ENCODE results near the gene ZNF398. TPM values are rescaled to one million over a fixed set of nuclear protein-coding genes. Genes with fewer than 3 reads are reported as not detected.

Gene ZNF398
- total RNA-seq, 1 experiment from 2014 or later: 12.0 TPM

GRCh38 chr7:149188213-149188612, 41.0 kb downstream of the ZNF398 start:
- in situ Hi-C loops (cut with HindIII; ENCODE audit: low pct_unique_long_range_greater_than_20kb, low sequenced_read_pairs): no loop called here

GRCh38 chr7:149188637-149189259, 41.5 kb downstream of the ZNF398 start:
- in situ Hi-C loops (cut with HindIII; ENCODE audit: low pct_unique_long_range_greater_than_20kb, low sequenced_read_pairs): no loop called here
- no peak for DNase-seq (ENCODE audit: low read depth, low spot score)

More at GRCh38 chr7:149188213-149188612, 41.0 kb downstream of the ZNF398 start:
- DNase-seq (ENCODE audit: low read depth, low spot score): no peak

- in situ Hi-C loops (cut with HindIII; ENCODE audit: low pct_unique_long_range_greater_than_20kb, low sequenced_read_pairs): no loop called here
- DNase-seq (ENCODE audit: low read depth, low spot score): no peak
Measured at GRCh38 chr7:149191851-149192250, 44.6 kb downstream of the ZNF398 start.

- no peak for DNase-seq (ENCODE audit: low read depth, low spot score)
- in situ Hi-C loops (cut with HindIII; ENCODE audit: low pct_unique_long_range_greater_than_20kb, low sequenced_read_pairs): no loop called here
Measured at GRCh38 chr7:149194799-149195179, 47.5 kb downstream of the ZNF398 start.

- in situ Hi-C loops (cut with HindIII; ENCODE audit: low pct_unique_long_range_greater_than_20kb, low sequenced_read_pairs): no loop called here
- DNase-seq (ENCODE audit: low read depth, low spot score): peak; percentile 94
Measured at GRCh38 chr7:149195180-149196150, 48.2 kb downstream of the ZNF398 start, which contains the start of gene ZNF282. Gene ZNF282, plus strand, starts transcription at chr7:149195546. Its CDS starts 44 bp downstream, at chr7:149195590.

- in situ Hi-C loops (cut with HindIII; ENCODE audit: low pct_unique_long_range_greater_than_20kb, low sequenced_read_pairs): no loop called here
- DNase-seq (ENCODE audit: low read depth, low spot score): peak; percentile 16
Measured at GRCh38 chr7:149196151-149196704, 49.0 kb downstream of the ZNF398 start.

GRCh38 chr7:149196705-149197171, 49.5 kb downstream of the ZNF398 start:
- in situ Hi-C loops (cut with HindIII; ENCODE audit: low pct_unique_long_range_greater_than_20kb, low sequenced_read_pairs): no loop called here
- peak; percentile 20 for DNase-seq (ENCODE audit: low read depth, low spot score)

GRCh38 chr7:149197675-149198074, 50.4 kb downstream of the ZNF398 start:
- in situ Hi-C loops (cut with HindIII; ENCODE audit: low pct_unique_long_range_greater_than_20kb, low sequenced_read_pairs): no loop called here
- no peak for DNase-seq (ENCODE audit: low read depth, low spot score)

GRCh38 chr7:149198161-149198816, 51.0 kb downstream of the ZNF398 start:
- no peak for DNase-seq (ENCODE audit: low read depth, low spot score)
- in situ Hi-C loops (cut with HindIII; ENCODE audit: low pct_unique_long_range_greater_than_20kb, low sequenced_read_pairs): no loop called here

GRCh38 chr7:149199234-149199995, 52.2 kb downstream of the ZNF398 start:
- no peak for DNase-seq (ENCODE audit: low read depth, low spot score)
- in situ Hi-C loops (cut with HindIII; ENCODE audit: low pct_unique_long_range_greater_than_20kb, low sequenced_read_pairs): no loop called here

- no peak for DNase-seq (ENCODE audit: low read depth, low spot score)
- in situ Hi-C loops (cut with HindIII; ENCODE audit: low pct_unique_long_range_greater_than_20kb, low sequenced_read_pairs): no loop called here
Measured at GRCh38 chr7:149202831-149203231, 55.6 kb downstream of the ZNF398 start.

GRCh38 chr7:149205690-149206381, 58.6 kb downstream of the ZNF398 start:
- in situ Hi-C loops (cut with HindIII; ENCODE audit: low pct_unique_long_range_greater_than_20kb, low sequenced_read_pairs): no loop called here
- DNase-seq (ENCODE audit: low read depth, low spot score): no peak

GRCh38 chr7:149207324-149208035, 60.2 kb downstream of the ZNF398 start:
- no peak for DNase-seq (ENCODE audit: low read depth, low spot score)
- in situ Hi-C loops (cut with HindIII; ENCODE audit: low pct_unique_long_range_greater_than_20kb, low sequenced_read_pairs): no loop called here

- in situ Hi-C loops (cut with HindIII; ENCODE audit: low pct_unique_long_range_greater_than_20kb, low sequenced_read_pairs): no loop called here
- peak; percentile 99 for DNase-seq (ENCODE audit: low read depth, low spot score)
Measured at GRCh38 chr7:149209518-149210269, 62.4 kb downstream of the ZNF398 start.

GRCh38 chr7:149210551-149210950, 63.3 kb downstream of the ZNF398 start:
- in situ Hi-C loops (cut with HindIII; ENCODE audit: low pct_unique_long_range_greater_than_20kb, low sequenced_read_pairs): no loop called here
- DNase-seq (ENCODE audit: low read depth, low spot score): no peak

All from SK-MEL-5 (cell line).